GM23248 (cell line): ENCODE data around the gene PLCH2.

Source experiments
- EZH2 ChIP-seq: fragments of 200-600 bp; sonication (generic); IDR thresholded peaks from 2 replicates; pipeline ENCODE4 v1.6.1; 2018; ENCODE audit warnings: antibody characterized with exemption, mild to moderate bottlenecking; ENCODE audit not compliant: insufficient read depth, poor library complexity, severe bottlenecking
- EZH2phosphoT487 ChIP-seq: fragments of 200-600 bp; sonication (generic); IDR thresholded peaks from 2 replicates; pipeline ENCODE4 v1.6.1; 2018; ENCODE audit warnings: antibody characterized with exemption, moderate library complexity, mild to moderate bottlenecking, low read depth; ENCODE audit not compliant: insufficient read depth

DNA sequence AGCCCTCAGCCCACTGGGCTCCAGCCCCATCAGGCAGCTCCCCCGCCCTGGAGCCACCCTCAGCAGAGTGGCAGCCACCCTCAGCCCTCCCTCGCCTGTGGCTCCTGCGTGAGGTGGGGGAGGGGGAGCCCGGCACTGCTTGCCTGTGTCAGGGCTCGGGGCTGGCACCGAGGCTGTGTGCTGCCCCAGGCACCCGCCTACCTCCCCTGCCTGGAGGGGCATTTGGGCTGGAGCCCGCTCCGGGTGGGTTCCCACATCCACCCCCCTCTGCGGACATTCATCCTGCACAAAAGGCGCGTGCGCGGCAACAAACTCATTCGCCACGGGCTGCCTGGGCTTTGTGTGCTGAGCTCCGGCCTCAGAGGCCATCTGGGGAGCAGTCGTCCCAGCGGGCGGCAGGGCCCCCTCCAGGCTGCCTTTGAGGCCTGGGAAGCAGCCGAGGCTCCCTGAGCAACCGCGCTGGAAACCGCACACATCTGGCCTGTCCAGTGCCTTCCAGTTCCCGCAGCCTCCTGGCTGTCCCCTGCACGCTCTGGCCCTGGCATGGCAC, 67.5 kb downstream of the PLCH2 start:
- TF ChIP-seq EZH2: no peak
- TF ChIP-seq EZH2phosphoT487: no peak
